GM18868 (cell line): Measurements from ENCODE around the gene SNRPA1.
"Not testable (repeated sequence)": the region's sequence is repeated elsewhere in the genome, so short reads cannot be mapped to it uniquely, and the experiment has no call there.

Experiments
- ATAC-seq: cut with Tn5 transposase; IDR thresholded peaks from one replicate; pipeline ENCODE4 v1.9.1; 2021; ENCODE audit warnings: mild to moderate bottlenecking, moderate library complexity; ENCODE audit not compliant: unreplicated experiment

Gene SNRPA1

GRCh38 chr15:101296418-101297405, 1.7 kb upstream of the SNRPA1 start:
- no peak for ATAC-seq

GRCh38 chr15:101295607-101296161, 636 bp upstream of the SNRPA1 start:
- no peak for ATAC-seq

DNA sequence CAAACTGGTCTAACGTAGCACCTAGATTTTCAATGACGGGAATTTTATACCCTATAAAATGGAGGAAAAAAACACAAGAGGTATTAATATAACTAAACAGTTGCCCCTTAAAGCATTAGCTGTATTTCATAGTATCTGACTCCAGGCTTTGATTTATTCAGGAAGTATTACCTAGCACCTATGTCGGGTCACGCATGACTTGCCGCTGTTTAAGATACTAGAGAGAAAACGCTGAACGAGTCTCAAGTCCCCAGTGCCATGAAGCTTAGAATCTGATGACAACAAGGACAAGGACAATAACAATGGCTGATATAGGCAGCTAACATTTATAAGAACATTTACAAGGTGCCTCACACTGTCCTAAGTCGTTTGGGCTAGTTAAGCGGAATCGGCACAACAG, 1.9 kb downstream of the SNRPA1 start:
- no peak for ATAC-seq

DNA sequence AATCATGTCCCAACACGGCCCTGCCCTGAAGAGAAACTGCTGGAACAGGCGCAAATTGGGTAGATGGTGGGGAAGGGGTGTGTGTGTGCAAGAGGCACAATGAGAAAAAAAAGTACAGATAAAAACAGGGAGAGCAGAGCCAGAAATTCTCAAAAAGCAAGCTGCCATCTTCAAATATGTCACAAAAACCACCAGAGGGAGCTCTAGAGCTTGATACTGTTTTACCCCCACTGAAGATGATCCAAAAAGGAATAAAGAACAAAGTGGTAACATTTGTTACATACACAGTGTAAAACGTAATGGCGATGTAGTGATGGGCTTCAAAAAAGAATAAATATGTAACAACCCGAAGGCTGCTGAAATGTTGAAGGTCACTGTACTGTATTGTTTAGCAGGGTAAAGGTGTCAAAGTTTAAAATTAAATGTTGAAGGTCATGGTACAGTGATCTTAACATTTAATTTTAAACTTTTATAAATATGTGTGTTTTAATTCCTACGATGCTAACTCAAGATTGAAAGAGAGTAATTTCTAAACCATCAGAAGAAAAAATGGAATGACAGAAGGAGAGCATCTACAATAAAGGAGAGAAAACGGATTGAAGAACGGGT, 6.0 kb downstream of the SNRPA1 start:
- no peak for ATAC-seq

DNA sequence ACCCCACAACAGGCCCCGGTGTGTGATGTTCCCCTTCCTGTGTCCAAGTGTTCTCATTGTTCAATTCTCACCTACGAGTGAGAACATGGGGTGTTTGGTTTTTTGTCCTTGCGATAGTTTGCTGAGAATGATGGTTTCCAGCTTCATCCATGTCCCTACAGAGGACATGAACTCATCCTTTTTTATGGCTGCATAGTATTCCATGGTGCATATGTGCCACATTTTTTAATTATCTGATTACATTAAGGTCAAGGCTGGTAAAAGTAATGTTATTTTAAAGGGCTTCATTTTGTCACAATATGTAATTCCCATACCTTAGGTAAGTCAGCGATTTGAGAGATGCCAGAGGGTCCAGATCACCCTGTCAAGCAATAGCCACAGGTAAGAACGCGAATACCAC, 7.7 kb downstream of the SNRPA1 start:
- not testable (repeated sequence) for ATAC-seq

- no peak for ATAC-seq
These were observed 8.5 kb downstream of the SNRPA1 start for GRCh38 chr15:101286471-101287114.

DNA sequence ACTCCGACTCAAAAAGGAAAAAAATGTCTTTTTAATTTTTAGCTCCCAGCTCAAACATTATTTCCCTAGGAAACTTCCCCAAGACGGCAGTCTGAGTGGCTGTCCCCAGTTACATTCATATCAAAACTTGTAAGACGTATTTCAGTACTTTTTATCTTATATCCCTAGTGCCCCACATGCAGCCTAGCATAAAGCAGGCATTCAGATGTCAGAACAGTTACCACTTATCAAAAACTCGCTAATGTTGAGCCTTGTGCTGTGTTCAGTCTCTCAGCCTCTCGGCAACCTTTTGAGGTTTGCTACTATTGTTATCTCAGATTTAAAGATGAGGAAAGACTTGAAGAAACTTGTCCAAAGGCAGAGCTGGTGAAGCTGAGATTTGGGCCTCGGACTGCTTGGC, 11.1 kb downstream of the SNRPA1 start:
- ATAC-seq = no peak

DNA sequence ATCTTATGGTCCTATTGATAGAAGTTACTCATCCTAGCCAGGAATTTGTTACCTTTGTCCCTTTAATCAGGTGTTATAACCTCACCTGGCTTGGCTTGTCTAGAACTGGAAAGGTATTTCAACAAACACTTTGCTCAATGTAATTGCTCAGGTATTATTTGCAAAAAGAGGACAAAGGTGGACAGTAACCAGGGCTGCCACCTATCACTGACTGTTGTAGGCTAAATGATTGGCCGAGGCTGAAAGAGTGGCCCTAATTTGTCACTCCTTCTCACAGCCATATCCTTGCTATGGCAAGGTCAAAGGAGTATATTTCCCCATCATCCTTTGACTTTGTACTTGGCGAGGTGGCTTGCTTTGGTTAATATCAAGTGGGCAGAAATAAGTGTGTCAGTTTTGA, 15.0 kb downstream of the SNRPA1 start:
- ATAC-seq = no peak

DNA sequence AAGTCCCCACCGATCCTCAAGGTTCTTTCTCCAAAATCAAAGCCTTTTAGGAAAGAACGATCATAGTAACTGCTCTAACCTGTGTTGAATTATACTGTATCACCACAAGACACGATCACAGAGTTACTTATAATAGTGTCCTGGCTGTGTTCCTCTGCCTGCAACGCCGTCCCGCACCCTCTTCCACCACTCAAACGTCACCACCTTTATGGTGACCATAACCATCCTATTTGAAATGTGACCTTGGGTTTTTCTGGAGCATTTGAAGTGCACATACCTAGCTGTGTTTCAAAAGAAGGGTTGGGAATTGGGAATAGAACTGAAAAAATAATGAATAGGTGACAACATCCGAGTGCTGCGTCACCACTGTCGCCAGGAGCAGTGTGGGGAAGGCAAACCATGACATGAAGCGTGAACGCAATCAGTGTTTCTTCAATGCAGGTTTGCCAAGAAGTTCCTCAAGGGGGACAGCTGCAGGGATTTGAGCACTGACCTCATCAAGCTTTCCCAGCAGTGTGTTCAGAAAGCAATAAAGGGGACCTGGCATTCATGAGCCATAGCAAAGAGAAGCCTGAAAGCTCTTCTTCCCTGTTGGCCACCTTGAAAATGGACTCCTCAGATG, 17.0 kb downstream of the SNRPA1 start:
- no peak for ATAC-seq

DNA sequence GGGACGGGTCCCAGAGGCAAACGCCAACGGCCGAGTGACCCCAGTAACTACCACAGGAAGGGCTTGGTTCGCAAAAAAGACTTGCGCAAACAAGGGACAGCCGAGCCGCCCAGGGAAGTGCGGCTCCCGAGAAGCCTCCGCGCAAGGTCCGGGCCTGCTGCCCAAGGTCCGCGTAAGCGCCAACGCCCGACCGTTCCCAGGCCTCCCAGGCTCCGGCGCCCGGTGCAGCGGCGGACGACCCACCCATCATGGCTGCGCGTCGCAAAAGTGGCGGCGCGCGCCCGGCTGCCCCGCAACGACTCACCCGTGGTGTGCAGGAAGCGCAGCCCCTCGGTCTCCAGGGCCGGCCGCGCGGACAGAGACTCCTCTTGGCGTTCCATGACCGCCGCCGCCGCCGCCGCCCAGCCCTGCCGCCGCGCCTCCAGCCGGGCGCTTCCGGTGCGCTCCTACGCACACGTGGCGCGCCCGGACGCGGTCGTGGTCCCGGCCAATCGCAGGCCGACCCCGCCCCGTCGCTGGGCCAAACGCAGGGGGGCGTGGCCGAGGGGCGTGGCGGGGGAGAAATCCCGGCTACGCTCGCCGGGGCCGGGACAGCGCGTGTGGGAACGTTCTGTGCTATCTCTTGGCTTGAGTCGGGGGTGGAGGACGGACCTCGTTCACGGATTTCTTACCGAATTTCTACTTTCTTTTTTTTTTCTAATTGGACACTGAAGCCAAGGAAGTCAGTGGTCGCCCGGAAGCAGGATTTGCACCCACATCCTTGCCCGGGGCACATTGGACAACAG, 17.8 kb downstream of the SNRPA1 start, which contains the start of gene SELENOS:
TSS of gene SELENOS (minus strand) at position 448 of the 785 bp plus-strand sequence. CDS start at position 380, 68 bp downstream.
- ATAC-seq = peak; percentile 95

- peak; percentile 24 for ATAC-seq
These were observed 18.5 kb downstream of the SNRPA1 start for GRCh38 chr15:101276501-101277037.

DNA sequence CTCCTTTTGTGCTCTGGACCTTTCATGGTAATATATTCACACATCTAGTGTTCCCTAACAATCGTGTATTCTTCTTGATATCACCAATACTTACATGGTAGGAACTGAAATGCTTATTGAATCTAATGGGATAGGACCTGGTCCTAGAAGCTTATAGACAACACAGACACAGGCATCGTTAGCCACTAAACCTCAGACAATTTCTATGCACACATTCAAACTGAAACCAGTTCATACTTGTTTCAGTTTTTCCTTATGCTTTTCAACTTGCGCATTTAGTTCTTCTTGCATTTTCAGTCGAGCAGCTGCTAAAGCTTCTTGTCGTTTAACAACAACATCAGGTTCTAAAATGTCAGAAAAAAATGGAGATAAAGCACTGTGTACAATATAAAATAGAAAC, 20.0 kb downstream of the SNRPA1 start:
- ATAC-seq = peak; percentile 33

DNA sequence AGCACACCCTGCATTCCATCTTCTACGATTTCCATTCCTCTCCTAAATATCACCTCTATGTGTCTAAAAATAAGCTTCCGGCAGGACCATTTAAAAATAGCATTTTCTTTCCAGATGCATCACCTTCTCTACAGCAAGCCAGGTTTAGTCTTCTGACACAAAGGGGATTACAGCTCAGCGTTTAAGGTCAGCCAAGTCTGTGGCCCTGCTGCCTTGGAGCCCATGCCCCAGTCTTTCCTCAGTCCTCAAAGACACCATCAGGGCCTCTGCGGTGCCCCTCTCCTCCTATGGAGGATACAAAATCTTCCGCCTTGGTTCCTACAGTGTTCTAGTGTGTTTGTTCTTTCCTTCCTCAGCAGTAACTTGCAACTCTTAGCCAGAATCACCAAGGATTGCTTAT, 21.5 kb downstream of the SNRPA1 start:
- ATAC-seq = no peak

DNA sequence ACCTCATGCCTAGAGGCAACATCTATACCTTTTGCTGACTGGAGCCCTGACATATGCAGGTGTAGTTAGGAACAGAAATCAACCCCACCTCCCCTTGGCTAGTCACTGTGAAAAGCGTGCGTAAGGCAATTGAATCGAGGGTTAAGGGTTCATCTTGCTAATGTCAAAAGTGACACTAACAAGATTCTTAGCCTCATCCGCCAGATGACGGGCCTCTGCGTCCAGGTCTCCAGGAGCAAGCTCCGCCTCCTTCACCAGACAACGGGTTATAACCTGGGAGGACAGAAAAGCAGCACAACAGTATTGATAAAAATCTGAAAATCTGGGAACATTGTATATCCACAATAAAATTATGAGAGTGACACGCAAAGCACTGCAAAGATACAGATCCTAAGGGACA, 22.5 kb downstream of the SNRPA1 start:
- ATAC-seq = no peak

GRCh38 chr15:101269479-101270223, 25.4 kb downstream of the SNRPA1 start:
- ATAC-seq = no peak

GRCh38 chr15:101267320-101268104, 27.5 kb downstream of the SNRPA1 start:
- no peak for ATAC-seq

DNA sequence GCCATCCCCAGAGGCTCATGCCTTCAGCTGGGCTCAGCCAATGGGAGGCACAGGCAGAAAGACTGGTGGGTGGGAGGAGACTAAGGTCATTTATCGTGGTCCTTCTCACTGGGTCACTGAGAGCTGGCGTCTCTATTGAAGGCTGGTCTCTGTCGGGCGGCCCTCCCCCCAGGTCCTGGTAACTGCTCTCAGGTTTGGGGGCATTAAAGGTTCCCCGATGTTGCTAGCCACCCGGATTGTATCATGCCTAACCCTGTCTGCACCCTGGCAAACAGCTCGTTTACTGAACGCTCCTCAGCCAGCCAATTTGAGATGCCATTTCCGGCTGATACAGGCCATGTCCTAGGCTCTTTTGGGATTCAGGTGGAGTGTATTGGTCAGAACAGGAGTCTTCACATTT, 28.3 kb downstream of the SNRPA1 start:
- ATAC-seq = no peak

- ATAC-seq = no peak
These were observed 29.0 kb downstream of the SNRPA1 start for GRCh38 chr15:101266034-101266433.
